DOHH2 (cell line): Measurements from ENCODE around the gene TMEM107.

Source experiments
- H3F3A ChIP-seq: fragments of 200-600 bp; sonication (generic), shearing (Covaris generic); 2 replicates; pipeline ENCODE4 v1.6.0; 2016; ENCODE audit warnings: antibody characterized with exemption, mild to moderate bottlenecking; ENCODE audit not compliant: control insufficient read depth, insufficient read depth
- H3K27ac ChIP-seq: fragments of 200-600 bp; sonication (generic); 2 replicates; pipeline ENCODE4 v1.5.1; 2014; ENCODE audit warnings: low read depth, mild to moderate bottlenecking, low read length, moderate library complexity
- H3K27me3 ChIP-seq: fragments of 200-600 bp; sonication (generic); 2 replicates; pipeline ENCODE4 v1.6.1; 2014; ENCODE audit warnings: mild to moderate bottlenecking, low read length, mixed read lengths; ENCODE audit not compliant: control insufficient read depth
- H3K36me3 ChIP-seq: fragments of 200-600 bp; sonication (generic); 2 replicates; pipeline ENCODE4 v1.6.1; 2014; ENCODE audit warnings: mild to moderate bottlenecking, low read length, moderate library complexity, mixed read lengths; ENCODE audit not compliant: control insufficient read depth
- H3K4me1 ChIP-seq: fragments of 200-600 bp; sonication (generic); 2 replicates; pipeline ENCODE4 v1.6.1; 2014; ENCODE audit warnings: mild to moderate bottlenecking, low read length, mixed read lengths; ENCODE audit not compliant: control insufficient read depth
- H3K4me2 ChIP-seq: fragments of 200-600 bp; sonication (generic); 2 replicates; pipeline ENCODE4 v1.6.0; 2014; ENCODE audit warnings: mild to moderate bottlenecking, low read length, moderate library complexity
- H3K4me3 ChIP-seq: fragments of 200-600 bp; sonication (generic); 2 replicates; pipeline ENCODE4 v1.5.1; 2014; ENCODE audit warnings: mild to moderate bottlenecking, low read length, mixed read lengths
- H3K79me2 ChIP-seq: fragments of 200-600 bp; sonication (generic); 2 replicates; pipeline ENCODE4 v1.6.1; 2014; ENCODE audit warnings: mild to moderate bottlenecking, low read length, mixed read lengths; ENCODE audit not compliant: control insufficient read depth
- H3K9me2 ChIP-seq: fragments of 200-600 bp; sonication (generic); replicated peaks from 2 replicates; pipeline ENCODE4 v1.6.1; 2014; ENCODE audit warnings: mild to moderate bottlenecking, low read length, mixed read lengths; ENCODE audit not compliant: control insufficient read depth
- H3K9me3 ChIP-seq: fragments of 200-600 bp; sonication (generic); 2 replicates; pipeline ENCODE4 v1.6.1; 2014; ENCODE audit warnings: antibody characterized with exemption, low read length, mixed read lengths; ENCODE audit not compliant: control insufficient read depth, insufficient read depth
- H4K20me1 ChIP-seq: fragments of 200-600 bp; sonication (generic); 2 replicates; pipeline ENCODE4 v1.6.0; 2014; ENCODE audit warnings: low read depth, mild to moderate bottlenecking, antibody characterized with exemption, low read length, moderate library complexity; ENCODE audit not compliant: control insufficient read depth, insufficient read depth
- CTCF ChIP-seq: fragments of 200-600 bp; sonication (generic); IDR thresholded peaks from one replicate; pipeline ENCODE4 v1.5.1; 2014; ENCODE audit warnings: antibody characterized with exemption, mild to moderate bottlenecking, low read depth, low read length; ENCODE audit not compliant: poor library complexity, severe bottlenecking
- EZH2phosphoT487 ChIP-seq: fragments of 200-600 bp; sonication (generic); IDR thresholded peaks from 2 replicates; pipeline ENCODE4 v1.6.1; 2017; ENCODE audit warnings: borderline replicate concordance, mild to moderate bottlenecking, antibody characterized with exemption, low read length, moderate library complexity, mixed read lengths

Gene TMEM107

GRCh38 chr17:8141045-8141444 is 35.1 kb downstream of the TMEM107 start:
- H3K4me3 ChIP-seq, result no peak overlapping the region
- no peaks in the 10 kb centered on the region for H3K79me2 ChIP-seq
- peaks cover 8% of the 10 kb centered on the region for H3K27me3 ChIP-seq
- H3K27ac ChIP-seq, result no peak overlapping the region
- peaks cover 20% of the 10 kb centered on the region for H3K4me1 ChIP-seq
- no peak overlapping the region for H3K4me2 ChIP-seq
- peaks cover 40% of the 10 kb centered on the region for H3K36me3 ChIP-seq
- TF ChIP-seq EZH2phosphoT487, result no peak
- TF ChIP-seq CTCF, result no peak
- no peaks in the 10 kb centered on the region for H4K20me1 ChIP-seq
- peaks cover 3% of the 10 kb centered on the region for H3F3A ChIP-seq
- H3K9me3 ChIP-seq, result no peaks in the 10 kb centered on the region
- H3K9me2 ChIP-seq, result no peaks in the 10 kb centered on the region

- Histone ChIP-seq H3K4me1 (peaks cover 20% of the 10 kb centered on the region), H3K79me2 (no peaks in the 10 kb centered on the region), H3K9me3 (no peaks in the 10 kb centered on the region), H4K20me1 (no peaks in the 10 kb centered on the region), H3F3A (peaks cover 3% of the 10 kb centered on the region), H3K4me3 (no peak overlapping the region), H3K27me3 (peaks cover 8% of the 10 kb centered on the region), H3K9me2 (no peaks in the 10 kb centered on the region), H3K4me2 (no peak overlapping the region), H3K36me3 (peaks cover 34% of the 10 kb centered on the region), H3K27ac (no peak overlapping the region)
- no peak for TF ChIP-seq EZH2phosphoT487
- no peak for TF ChIP-seq CTCF
Observed at GRCh38 chr17:8140065-8141029, 35.8 kb downstream of the TMEM107 start.

GRCh38 chr17:8138672-8139371 is 37.4 kb downstream of the TMEM107 start:
- Histone ChIP-seq H3K4me3 (peak overlapping the region; percentile 79), H3K27ac (peak overlapping the region; percentile 71), H3K4me2 (peak overlapping the region; percentile 85), H3K27me3 (peaks cover 8% of the 10 kb centered on the region), H3K9me2 (no peaks in the 10 kb centered on the region), H3K79me2 (no peaks in the 10 kb centered on the region), H3K4me1 (peaks cover 20% of the 10 kb centered on the region), H3K36me3 (peaks cover 23% of the 10 kb centered on the region), H3K9me3 (no peaks in the 10 kb centered on the region), H3F3A (peaks cover 6% of the 10 kb centered on the region), H4K20me1 (no peaks in the 10 kb centered on the region)
- TF ChIP-seq EZH2phosphoT487 (no peak), CTCF (peak; percentile 94)
